ENCODE measurements around the gene SSX5.
"Not testable (repeated sequence)": the region's sequence is repeated elsewhere in the genome, so short reads cannot be mapped to it uniquely, and the experiment has no call there.

The SSX5 gene

GRCh38 chrX:48196745-48197201, at the start of gene SSX5:
SSX5 (minus strand) TSS chrX:48196795; CDS start chrX:48195358, 1,437 bp downstream.
- no peak for DNase-seq

- not testable (repeated sequence) for DNase-seq
Observed at GRCh38 chrX:48224196-48224595, 27.6 kb upstream of the SSX5 start.

- not testable (repeated sequence) for DNase-seq
Observed at GRCh38 chrX:48214341-48214740, 17.7 kb upstream of the SSX5 start.

GRCh38 chrX:48190024-48190423, 6.6 kb downstream of the SSX5 start:
- not testable (repeated sequence) for DNase-seq

GRCh38 chrX:48181882-48182281, 14.7 kb downstream of the SSX5 start:
- not testable (repeated sequence) for DNase-seq

- no peak for DNase-seq
Observed at GRCh38 chrX:48180811-48181210, 15.8 kb downstream of the SSX5 start.

GRCh38 chrX:48179691-48180090, 16.9 kb downstream of the SSX5 start:
- no peak for DNase-seq

- not testable (repeated sequence) for DNase-seq
Observed at GRCh38 chrX:48166322-48166721, 30.3 kb downstream of the SSX5 start.

GRCh38 chrX:48165241-48165640, 31.4 kb downstream of the SSX5 start:
- no peak for DNase-seq

- DNase-seq = no peak
Observed at GRCh38 chrX:48156014-48156413, 40.6 kb downstream of the SSX5 start.

- no peak for DNase-seq
Observed at GRCh38 chrX:48154796-48155195, 41.8 kb downstream of the SSX5 start.

GRCh38 chrX:48153769-48154168, 42.8 kb downstream of the SSX5 start:
- no peak for DNase-seq

GRCh38 chrX:48142697-48143096, 53.9 kb downstream of the SSX5 start:
- DNase-seq = not testable (repeated sequence)

GRCh38 chrX:48141810-48142508, 54.6 kb downstream of the SSX5 start:
- not testable (repeated sequence) for DNase-seq

- not testable (repeated sequence) for DNase-seq
Observed at GRCh38 chrX:48139076-48139475, 57.5 kb downstream of the SSX5 start.
